NCI-H748 treated with DMSO at 0.1 percent for 48 hours (cell line): ENCODE measurements around the gene SDC4.
"Not testable (repeated sequence)": the region's sequence is repeated elsewhere in the genome, so short reads cannot be mapped to it uniquely, and the experiment has no call there.

ENCODE experiments used
- DNase-seq: peaks from one replicate; lab custom pipeline; 2025; lab: John Stamatoyannopoulos, UW

The SDC4 gene

GRCh38 chr20:45363611-45364492, 15.6 kb upstream of the SDC4 start:
- no peak for DNase-seq

GRCh38 chr20:45362804-45363610, 14.8 kb upstream of the SDC4 start, which contains the start of gene SYS1:
Gene SYS1, plus strand, starts transcription at chr20:45363156. Its CDS starts 376 bp downstream, at chr20:45363532.
- DNase-seq: peak; percentile 92

- no peak for DNase-seq
Observed at GRCh38 chr20:45361793-45362192, 13.6 kb upstream of the SDC4 start.

- DNase-seq: no peak
Observed at GRCh38 chr20:45359406-45360148, 11.4 kb upstream of the SDC4 start.

- DNase-seq: no peak
Observed at GRCh38 chr20:45359069-45359405, 10.8 kb upstream of the SDC4 start.

- DNase-seq: no peak
Observed at GRCh38 chr20:45358282-45359068, 10.3 kb upstream of the SDC4 start.

- no peak for DNase-seq
Observed at GRCh38 chr20:45355209-45356084, 7.2 kb upstream of the SDC4 start.

- no peak for DNase-seq
Observed at GRCh38 chr20:45354423-45355208, 6.4 kb upstream of the SDC4 start.

GRCh38 chr20:45353746-45354145, 5.5 kb upstream of the SDC4 start:
- no peak for DNase-seq

- no peak for DNase-seq
Observed at GRCh38 chr20:45352729-45353128, 4.5 kb upstream of the SDC4 start.

- not testable (repeated sequence) for DNase-seq
Observed at GRCh38 chr20:45350795-45351194, 2.6 kb upstream of the SDC4 start.

GRCh38 chr20:45350217-45350616, 2.0 kb upstream of the SDC4 start:
- no peak for DNase-seq

GRCh38 chr20:45347297-45347935, 808 bp downstream of the SDC4 start:
- no peak for DNase-seq

GRCh38 chr20:45346851-45347250, 1.4 kb downstream of the SDC4 start:
- DNase-seq: no peak

- DNase-seq: no peak
Observed at GRCh38 chr20:45346291-45346718, 1.9 kb downstream of the SDC4 start.

GRCh38 chr20:45345104-45345936, 2.9 kb downstream of the SDC4 start:
- DNase-seq: peak; percentile 24

GRCh38 chr20:45344168-45344860, 3.9 kb downstream of the SDC4 start:
- no peak for DNase-seq
